GM12878 (cell line): ENCODE results near the gene IFRD1.

Experiments
- CREM ChIP-seq: IDR thresholded peaks from 2 replicates; pipeline ENCODE4 v1.6.1; 2014; ENCODE audit warnings: antibody characterized with exemption, low read depth
- EZH2 ChIP-seq: IDR thresholded peaks from 2 replicates; pipeline ENCODE4 v1.6.1; 2012; ENCODE audit warnings: low read depth, mild to moderate bottlenecking, control low read depth, inconsistent platforms, low read length, borderline replicate concordance; ENCODE audit not compliant: control insufficient read depth
- FOXM1 ChIP-seq: IDR thresholded peaks from 2 replicates; pipeline ENCODE4 v1.6.1; 2012; ENCODE audit warnings: low read depth, mild to moderate bottlenecking, inconsistent platforms, low read length, moderate library complexity
- GATAD2B ChIP-seq: fragments of 450-650 bp; conservative IDR thresholded peaks from 2 replicates; pipeline ENCODE4 v1.6.1; 2017; ENCODE audit warnings: low read depth, mild to moderate bottlenecking, moderate library complexity
- POLR2AphosphoS2 ChIP-seq: IDR thresholded peaks from 2 replicates; pipeline ENCODE4 v1.6.1; 2011; ENCODE audit warnings: low read depth, mild to moderate bottlenecking, low read length, improper control_type of control experiment, moderate library complexity
- POLR2AphosphoS5 ChIP-seq: IDR thresholded peaks from 2 replicates; pipeline ENCODE4 v1.6.1; 2011; ENCODE audit warnings: mild to moderate bottlenecking, low read length, inconsistent platforms
- RFX5 ChIP-seq: IDR thresholded peaks from 2 replicates; pipeline ENCODE4 v1.6.1; 2011; ENCODE audit warnings: low read depth, low read length, improper control_type of control experiment
- SIN3A ChIP-seq: IDR thresholded peaks from 2 replicates; pipeline ENCODE4 v1.6.1; 2012; ENCODE audit warnings: low read depth, low read length, improper control_type of control experiment
- TAF1 ChIP-seq: IDR thresholded peaks from 2 replicates; pipeline ENCODE4 v1.6.1; 2011; ENCODE audit warnings: mild to moderate bottlenecking, low read depth, low read length, borderline replicate concordance
- ZNF274 ChIP-seq: IDR thresholded peaks from one replicate; pipeline ENCODE4 v1.8.0; 2011; ENCODE audit not compliant: insufficient read length, insufficient read depth
- TF ChIP-seq, protein P1 (sequence below), 3 experiments: IDR thresholded peaks in 2 of 3; conservative IDR thresholded peaks in 1 of 3; 2 replicates each; pipeline ENCODE4 v1.5.1; 2011; ENCODE audit warnings: low read depth in 3 of 3, low read length in 3 of 3, mild to moderate bottlenecking in 3 of 3, control low read depth in 2 of 3, moderate library complexity in 2 of 3, inconsistent platforms in 1 of 3, mixed read lengths in 1 of 3; ENCODE audit not compliant: control insufficient read depth in 2 of 3, insufficient read depth in 1 of 3; ENCODE audit errors: extremely low read depth in 1 of 3
- TF ChIP-seq, protein P2 (sequence below): fragments of 450-650 bp; IDR thresholded peaks from 2 replicates; pipeline ENCODE4 v1.6.1; 2014; ENCODE audit warnings: mild to moderate bottlenecking
- TF ChIP-seq, protein P3 (sequence below): IDR thresholded peaks from 2 replicates; pipeline ENCODE4 v1.6.1; 2012; ENCODE audit warnings: mild to moderate bottlenecking, low read depth, low read length
- TF ChIP-seq, protein P4 (sequence below): IDR thresholded peaks from 2 replicates; pipeline ENCODE4 v1.6.1; 2011; ENCODE audit warnings: mild to moderate bottlenecking, low read depth, low read length, moderate library complexity; ENCODE audit not compliant: insufficient replicate concordance

DNA sequence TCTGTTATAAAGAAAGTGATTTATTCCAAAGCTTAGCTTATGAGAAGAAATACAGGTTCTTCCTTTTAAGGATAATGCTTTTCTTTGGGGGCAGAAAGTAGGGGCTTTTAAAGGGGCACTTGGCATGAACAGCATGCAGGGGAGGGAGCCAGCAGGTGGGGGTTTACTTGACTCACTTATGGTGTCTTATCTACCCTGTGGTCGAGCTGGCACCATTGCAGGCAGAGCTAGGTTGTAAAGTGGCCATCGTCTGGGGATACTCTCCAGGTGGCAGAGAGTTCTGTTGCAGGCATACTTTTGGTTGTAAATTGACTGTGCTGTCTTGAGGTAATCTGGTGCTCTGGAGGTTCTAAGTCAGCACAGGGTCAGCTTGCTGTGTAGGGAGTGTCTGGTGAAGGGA is 26.3 kb upstream of the IFRD1 start:
- TF ChIP-seq ZNF274 (no peak), EZH2 (no peak), FOXM1 (no peak), SIN3A (no peak), POLR2AphosphoS2 (no peak), GATAD2B (no peak), RFX5 (no peak), POLR2AphosphoS5 (no peak), TAF1 (no peak), CREM (no peak)
- TF ChIP-seq, protein P1, sequence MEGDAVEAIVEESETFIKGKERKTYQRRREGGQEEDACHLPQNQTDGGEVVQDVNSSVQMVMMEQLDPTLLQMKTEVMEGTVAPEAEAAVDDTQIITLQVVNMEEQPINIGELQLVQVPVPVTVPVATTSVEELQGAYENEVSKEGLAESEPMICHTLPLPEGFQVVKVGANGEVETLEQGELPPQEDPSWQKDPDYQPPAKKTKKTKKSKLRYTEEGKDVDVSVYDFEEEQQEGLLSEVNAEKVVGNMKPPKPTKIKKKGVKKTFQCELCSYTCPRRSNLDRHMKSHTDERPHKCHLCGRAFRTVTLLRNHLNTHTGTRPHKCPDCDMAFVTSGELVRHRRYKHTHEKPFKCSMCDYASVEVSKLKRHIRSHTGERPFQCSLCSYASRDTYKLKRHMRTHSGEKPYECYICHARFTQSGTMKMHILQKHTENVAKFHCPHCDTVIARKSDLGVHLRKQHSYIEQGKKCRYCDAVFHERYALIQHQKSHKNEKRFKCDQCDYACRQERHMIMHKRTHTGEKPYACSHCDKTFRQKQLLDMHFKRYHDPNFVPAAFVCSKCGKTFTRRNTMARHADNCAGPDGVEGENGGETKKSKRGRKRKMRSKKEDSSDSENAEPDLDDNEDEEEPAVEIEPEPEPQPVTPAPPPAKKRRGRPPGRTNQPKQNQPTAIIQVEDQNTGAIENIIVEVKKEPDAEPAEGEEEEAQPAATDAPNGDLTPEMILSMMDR (IDR thresholded peaks at IDR 0.05 in 2 of 3, conservative IDR thresholded peaks at IDR 0.05 in 1 of 3; ENCODE audit: control insufficient read depth in 2 of 3, extremely low read depth in 1 of 3, insufficient read depth in 1 of 3, low read depth in 3 of 3, low read length in 3 of 3) = no peak
- TF ChIP-seq, protein P2, sequence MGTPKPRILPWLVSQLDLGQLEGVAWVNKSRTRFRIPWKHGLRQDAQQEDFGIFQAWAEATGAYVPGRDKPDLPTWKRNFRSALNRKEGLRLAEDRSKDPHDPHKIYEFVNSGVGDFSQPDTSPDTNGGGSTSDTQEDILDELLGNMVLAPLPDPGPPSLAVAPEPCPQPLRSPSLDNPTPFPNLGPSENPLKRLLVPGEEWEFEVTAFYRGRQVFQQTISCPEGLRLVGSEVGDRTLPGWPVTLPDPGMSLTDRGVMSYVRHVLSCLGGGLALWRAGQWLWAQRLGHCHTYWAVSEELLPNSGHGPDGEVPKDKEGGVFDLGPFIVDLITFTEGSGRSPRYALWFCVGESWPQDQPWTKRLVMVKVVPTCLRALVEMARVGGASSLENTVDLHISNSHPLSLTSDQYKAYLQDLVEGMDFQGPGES = no peak
- TF ChIP-seq, protein P3, sequence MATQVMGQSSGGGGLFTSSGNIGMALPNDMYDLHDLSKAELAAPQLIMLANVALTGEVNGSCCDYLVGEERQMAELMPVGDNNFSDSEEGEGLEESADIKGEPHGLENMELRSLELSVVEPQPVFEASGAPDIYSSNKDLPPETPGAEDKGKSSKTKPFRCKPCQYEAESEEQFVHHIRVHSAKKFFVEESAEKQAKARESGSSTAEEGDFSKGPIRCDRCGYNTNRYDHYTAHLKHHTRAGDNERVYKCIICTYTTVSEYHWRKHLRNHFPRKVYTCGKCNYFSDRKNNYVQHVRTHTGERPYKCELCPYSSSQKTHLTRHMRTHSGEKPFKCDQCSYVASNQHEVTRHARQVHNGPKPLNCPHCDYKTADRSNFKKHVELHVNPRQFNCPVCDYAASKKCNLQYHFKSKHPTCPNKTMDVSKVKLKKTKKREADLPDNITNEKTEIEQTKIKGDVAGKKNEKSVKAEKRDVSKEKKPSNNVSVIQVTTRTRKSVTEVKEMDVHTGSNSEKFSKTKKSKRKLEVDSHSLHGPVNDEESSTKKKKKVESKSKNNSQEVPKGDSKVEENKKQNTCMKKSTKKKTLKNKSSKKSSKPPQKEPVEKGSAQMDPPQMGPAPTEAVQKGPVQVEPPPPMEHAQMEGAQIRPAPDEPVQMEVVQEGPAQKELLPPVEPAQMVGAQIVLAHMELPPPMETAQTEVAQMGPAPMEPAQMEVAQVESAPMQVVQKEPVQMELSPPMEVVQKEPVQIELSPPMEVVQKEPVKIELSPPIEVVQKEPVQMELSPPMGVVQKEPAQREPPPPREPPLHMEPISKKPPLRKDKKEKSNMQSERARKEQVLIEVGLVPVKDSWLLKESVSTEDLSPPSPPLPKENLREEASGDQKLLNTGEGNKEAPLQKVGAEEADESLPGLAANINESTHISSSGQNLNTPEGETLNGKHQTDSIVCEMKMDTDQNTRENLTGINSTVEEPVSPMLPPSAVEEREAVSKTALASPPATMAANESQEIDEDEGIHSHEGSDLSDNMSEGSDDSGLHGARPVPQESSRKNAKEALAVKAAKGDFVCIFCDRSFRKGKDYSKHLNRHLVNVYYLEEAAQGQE = no peak
- TF ChIP-seq, protein P4, sequence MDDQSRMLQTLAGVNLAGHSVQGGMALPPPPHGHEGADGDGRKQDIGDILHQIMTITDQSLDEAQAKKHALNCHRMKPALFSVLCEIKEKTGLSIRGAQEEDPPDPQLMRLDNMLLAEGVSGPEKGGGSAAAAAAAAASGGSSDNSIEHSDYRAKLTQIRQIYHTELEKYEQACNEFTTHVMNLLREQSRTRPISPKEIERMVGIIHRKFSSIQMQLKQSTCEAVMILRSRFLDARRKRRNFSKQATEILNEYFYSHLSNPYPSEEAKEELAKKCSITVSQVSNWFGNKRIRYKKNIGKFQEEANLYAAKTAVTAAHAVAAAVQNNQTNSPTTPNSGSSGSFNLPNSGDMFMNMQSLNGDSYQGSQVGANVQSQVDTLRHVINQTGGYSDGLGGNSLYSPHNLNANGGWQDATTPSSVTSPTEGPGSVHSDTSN = no peak
